ENCODE data around the gene AIFM2. TPM values are rescaled to one million over a fixed set of nuclear protein-coding genes. Genes with fewer than 3 reads are reported as not detected.

AIFM2 gene
- total and polyA plus RNA-seq, 2 of the 13 experiments (the other 11 are each of a cell fraction or from before 2014, with no cell fraction given), result 20.3 to 29.5 TPM

- TF ChIP-seq ZNF407 (CRISPR knock-in tag; IDR thresholded peaks at IDR 0.05; ENCODE audit: not compliant biosample characterization) (no peak), TBL1XR1 (IDR thresholded peaks at IDR 0.05; ENCODE audit: borderline replicate concordance, low read length, partially characterized antibody) (no peak), ZNF326 (CRISPR knock-in tag; IDR thresholded peaks at IDR 0.05; ENCODE audit: borderline replicate concordance) (no peak), NR2F6 (IDR thresholded peaks at IDR 0.05) (no peak), NR2F6 (CRISPR knock-in tag; IDR thresholded peaks at IDR 0.05) (no peak; the same call in 1 of the 2 replicates), ZFP82 (CRISPR knock-in tag; IDR thresholded peaks at IDR 0.05; ENCODE audit: borderline replicate concordance) (no peak), NR2F2 (IDR thresholded peaks at IDR 0.05; ENCODE audit: borderline replicate concordance, low read depth) (no peak), ZBTB3 (CRISPR knock-in tag; IDR thresholded peaks at IDR 0.05; ENCODE audit: borderline replicate concordance, low read depth) (no peak), MAZ (IDR thresholded peaks at IDR 0.05; ENCODE audit: borderline replicate concordance, low read depth, low read length) (no peak), MAZ (CRISPR knock-in tag; IDR thresholded peaks at IDR 0.05; ENCODE audit: low read depth) (peak; percentile 66; the same call in 1 of the 2 replicates), NFRKB (IDR thresholded peaks at IDR 0.05) (no peak), ZNF160 (CRISPR knock-in tag; IDR thresholded peaks at IDR 0.05) (0 out of 2 replicates have a peak, but pooled peaks have one; percentile 35), MYC (CRISPR knock-in tag; IDR thresholded peaks at IDR 0.05; ENCODE audit: borderline replicate concordance) (0 out of 2 replicates have a peak, but pooled peaks have one; percentile 49), ZNF629 (CRISPR knock-in tag; conservative IDR thresholded peaks at IDR 0.05) (peak; percentile 43), PTBP1 (IDR thresholded peaks at IDR 0.05; ENCODE audit: low read depth, low read length, poor library complexity, severe bottlenecking) (no peak), KLF15 (CRISPR knock-in tag; IDR thresholded peaks at IDR 0.05; ENCODE audit: borderline replicate concordance) (no peak), ZNF576 (CRISPR knock-in tag; IDR thresholded peaks at IDR 0.05) (no peak), MATR3 (CRISPR knock-in tag; IDR thresholded peaks at IDR 0.05) (no peak), NBN (conservative IDR thresholded peaks at IDR 0.05) (no peak), HHEX (CRISPR knock-in tag; IDR thresholded peaks at IDR 0.05) (no peak), SRSF9 (IDR thresholded peaks at IDR 0.05; ENCODE audit: borderline replicate concordance, insufficient read depth, low read depth, low read length, poor library complexity, severe bottlenecking) (no peak)
These were observed 23.4 kb downstream of the AIFM2 start (continued) for GRCh38 chr10:70109064-70109729.

Data from HepG2 (cell line).